IMR-90 (cell line): ENCODE data around the gene SLC44A1. TPM values are rescaled to one million over a fixed set of nuclear protein-coding genes. Genes with fewer than 3 reads are reported as not detected.

Source experiments
- ATAC-seq: fragments of 200-7000 bp; cut with Tn5 transposase; 2 replicates; pipeline ENCODE4 v1.9.1; 2020; ENCODE audit warnings: low read depth, mild to moderate bottlenecking, moderate library complexity
- BruUV-seq: library from RNA; stranded (reverse); fragments of 400-500 nt; replicated peaks from 2 replicates; lab custom pipeline; 2021; lab: Mats Ljungman, UMichigan
- CTCF ChIA-PET: fragments of 300-600 bp; formaldehyde crosslinking; extraction: SDS; loops from one replicate; lab custom pipeline; 2021; ENCODE audit warnings: antibody characterized with exemption; lab: Yijun Ruan, JAX
- POLR2A ChIA-PET: fragments of 300-600 bp; sonication (Branson Sonifier 250); formaldehyde crosslinking; loops from one replicate; lab custom pipeline; 2022; ENCODE audit warnings: antibody characterized with exemption; ENCODE audit not compliant: unreplicated experiment; lab: Charles Lee
- DNase-seq: peaks from one replicate; pipeline ENCODE4 v3.0.0; 2013
- H2AFZ ChIP-seq: replicated peaks from 2 replicates; pipeline ENCODE3; 2013; ENCODE audit warnings: low read length, mild to moderate bottlenecking; ENCODE audit not compliant: poor library complexity
- H2AK5ac ChIP-seq: 2 replicates; pipeline ENCODE4 v1.6.1; 2013; ENCODE audit warnings: low read depth, low read length, inconsistent platforms
- H2AK9ac ChIP-seq: replicated peaks from 2 replicates; pipeline ENCODE3; 2013; ENCODE audit warnings: mild to moderate bottlenecking, low read depth, low read length, moderate library complexity; ENCODE audit not compliant: poor library complexity
- H2BK120ac ChIP-seq: 2 replicates; pipeline ENCODE4 v1.6.1; 2013; ENCODE audit warnings: low read depth, low read length, inconsistent platforms
- H2BK15ac ChIP-seq: 3 replicates; pipeline ENCODE4 v1.6.1; 2013; ENCODE audit warnings: low read depth, low read length, inconsistent platforms
- H2BK20ac ChIP-seq: 2 replicates; pipeline ENCODE4 v1.6.1; 2013; ENCODE audit warnings: low read depth, mild to moderate bottlenecking, inconsistent platforms, low read length, moderate library complexity
- H2BK5ac ChIP-seq: 2 replicates; pipeline ENCODE4 v1.6.1; 2013; ENCODE audit warnings: mild to moderate bottlenecking, low read depth, low read length, inconsistent platforms; ENCODE audit not compliant: poor library complexity, severe bottlenecking
- H3K14ac ChIP-seq: replicated peaks from 2 replicates; pipeline ENCODE4 v1.6.1; 2013; ENCODE audit warnings: low read depth, low read length, inconsistent platforms
- H3K18ac ChIP-seq: 2 replicates; pipeline ENCODE4 v1.6.1; 2013; ENCODE audit warnings: low read depth, low read length, control low read depth
- H3K23ac ChIP-seq: 2 replicates; pipeline ENCODE4 v1.6.1; 2013; ENCODE audit warnings: low read depth, low read length, inconsistent platforms
- H3K27ac ChIP-seq: 2 replicates; pipeline ENCODE4 v1.5.1; 2013; ENCODE audit warnings: mild to moderate bottlenecking, control low read depth, low read length; ENCODE audit not compliant: insufficient read depth
- H3K27me3 ChIP-seq: 2 replicates; pipeline ENCODE4 v1.6.1; 2013; ENCODE audit warnings: low read length; ENCODE audit not compliant: control insufficient read depth, insufficient read depth
- H3K36me3 ChIP-seq: 2 replicates; pipeline ENCODE4 v1.6.1; 2013; ENCODE audit warnings: low read length, mixed read lengths; ENCODE audit not compliant: control insufficient read depth, insufficient read depth
- H3K4ac ChIP-seq: 2 replicates; pipeline ENCODE4 v1.6.1; 2013; ENCODE audit warnings: low read depth, low read length, inconsistent platforms
- H3K4me1 ChIP-seq: 2 replicates; pipeline ENCODE4 v1.6.1; 2013; ENCODE audit warnings: low read length, mixed read lengths; ENCODE audit not compliant: control insufficient read depth, insufficient read depth
- H3K4me2 ChIP-seq: 2 replicates; pipeline ENCODE4 v1.6.1; 2013; ENCODE audit warnings: low read depth, mild to moderate bottlenecking, control low read depth, low read length, moderate library complexity
- H3K4me3 ChIP-seq: 2 replicates; pipeline ENCODE4 v1.5.1; 2013; ENCODE audit warnings: low read depth, mild to moderate bottlenecking, control low read depth, low read length, moderate library complexity; ENCODE audit not compliant: insufficient read depth
- H3K56ac ChIP-seq: 2 replicates; pipeline ENCODE4 v1.6.1; 2013; ENCODE audit warnings: low read length, inconsistent platforms; ENCODE audit not compliant: insufficient read depth; ENCODE audit errors: extremely low read depth
- H3K79me1 ChIP-seq, 2 experiments: 2 replicates each; pipeline ENCODE4 v1.6.1; 2013; ENCODE audit warnings: low read length in 2 of 2, inconsistent platforms in 1 of 2, low read depth in 1 of 2
- H3K9ac ChIP-seq: 2 replicates; pipeline ENCODE4 v1.6.1; 2013; ENCODE audit warnings: low read depth, low read length, control low read depth
- H3K9me1 ChIP-seq: 2 replicates; pipeline ENCODE4 v1.6.1; 2013; ENCODE audit warnings: low read length, inconsistent platforms; ENCODE audit not compliant: insufficient read depth
- H3K9me3 ChIP-seq: 2 replicates; pipeline ENCODE4 v1.6.1; 2013; ENCODE audit warnings: low read length; ENCODE audit not compliant: control insufficient read depth, insufficient read depth
- H4K20me1 ChIP-seq: 2 replicates; pipeline ENCODE4 v1.6.1; 2013; ENCODE audit warnings: low read length, inconsistent platforms; ENCODE audit not compliant: insufficient read depth
- H4K5ac ChIP-seq: 2 replicates; pipeline ENCODE4 v1.6.1; 2013; ENCODE audit warnings: mild to moderate bottlenecking, low read depth, low read length, control low read depth
- H4K8ac ChIP-seq, 2 experiments: 2 replicates each; pipeline ENCODE4 v1.6.1; 2013; ENCODE audit warnings: low read depth in 2 of 2, low read length in 2 of 2, control low read depth in 1 of 2, inconsistent platforms in 1 of 2
- H4K91ac ChIP-seq: 2 replicates; pipeline ENCODE4 v1.6.1; 2013; ENCODE audit warnings: low read depth, low read length, inconsistent platforms; ENCODE audit not compliant: insufficient read depth
- BHLHE40 ChIP-seq: fragments of 150-350 bp; IDR thresholded peaks from 2 replicates; pipeline ENCODE4 v1.6.1; 2016; ENCODE audit warnings: mild to moderate bottlenecking, low read depth, low read length
- CEBPB ChIP-seq: IDR thresholded peaks from 2 replicates; pipeline ENCODE4 v1.6.1; 2012; ENCODE audit warnings: low read depth, low read length, improper control_type of control experiment
- CHD1 ChIP-seq: IDR thresholded peaks from 2 replicates; pipeline ENCODE4 v1.6.1; 2012; ENCODE audit warnings: low read depth, low read length, improper control_type of control experiment
- FOS ChIP-seq: fragments of 150-350 bp; IDR thresholded peaks from 2 replicates; pipeline ENCODE4 v1.6.1; 2016; ENCODE audit warnings: low read depth, low read length
- MAFK ChIP-seq: IDR thresholded peaks from 2 replicates; pipeline ENCODE4 v1.6.1; 2012; ENCODE audit warnings: low read depth, low read length, improper control_type of control experiment
- MXI1 ChIP-seq: IDR thresholded peaks from 2 replicates; pipeline ENCODE4 v1.6.1; 2012; ENCODE audit warnings: low read depth, mild to moderate bottlenecking, low read length, moderate library complexity, borderline replicate concordance
- POLR2A ChIP-seq: IDR thresholded peaks from 2 replicates; pipeline ENCODE4 v1.6.1; 2012; ENCODE audit warnings: mild to moderate bottlenecking, low read depth, low read length
- RFX5 ChIP-seq: IDR thresholded peaks from 2 replicates; pipeline ENCODE4 v1.8.0; 2012; ENCODE audit warnings: low read depth, mild to moderate bottlenecking, low read length, moderate library complexity
- SMC3 ChIP-seq: fragments of 150-350 bp; IDR thresholded peaks from 2 replicates; pipeline ENCODE4 v1.6.1; 2016; ENCODE audit warnings: low read depth, mild to moderate bottlenecking, antibody characterized with exemption, low read length, moderate library complexity
- WGBS, 2 experiments: methylation state at CpG; one replicate each; pipeline versions ENCODE4 v1.1.5 to v1.1.7; 2013; ENCODE audit warnings: missing lambda C conversion rate in 2 of 2; ENCODE audit not compliant: insufficient read length in 1 of 2; ENCODE audit errors: extremely low coverage in 2 of 2; 5-methylcytosine and 5-hydroxymethylcytosine counted together
- dilution Hi-C: fragments of 300-500 bp; cut with HindIII; formaldehyde crosslinking; loops from one replicate; pipeline ENCODE4 v1.14.3; 2018; ENCODE audit warnings: low sequenced_read_pairs; ENCODE audit not compliant: unreplicated experiment
- in situ Hi-C: fragments of 300-500 bp; cut with MboI; formaldehyde crosslinking; loops from 3 replicates; pipeline ENCODE4 v1.14.3; 2019; ENCODE audit warnings: low sequenced_read_pairs, inconsistent platforms, mixed read lengths
- intact Hi-C: fragments of 100-400 bp; cut with micrococcal nuclease; formaldehyde crosslinking; loops from 2 replicates; pipeline ENCODE4 v1.10.0; 2022
- polyA plus RNA-seq, 3 experiments: library from polyadenylated mRNA; depleted of rRNA; stranded (reverse); fragments of >200 nt; gene quantifications; 2 replicates each; pipeline ENCODE4 v1.2.3, GENCODE V29; 2012; ENCODE audit warnings: low replicate concordance in 1 of 3
- total RNA-seq: library from RNA; depleted of rRNA; stranded (reverse); fragments of >200 nt; gene quantifications from 2 replicates; pipeline ENCODE4 v1.2.3, GENCODE V29; 2012
- TF ChIP-seq, protein P1 (sequence below): fragments of 150-350 bp; IDR thresholded peaks from 2 replicates; pipeline ENCODE4 v1.6.1; 2016; ENCODE audit warnings: low read depth, mild to moderate bottlenecking, low read length, moderate library complexity, borderline replicate concordance
- TF ChIP-seq, protein P2 (sequence below): fragments of 150-350 bp; IDR thresholded peaks from 2 replicates; pipeline ENCODE4 v1.6.1; 2017; ENCODE audit warnings: mild to moderate bottlenecking, antibody characterized with exemption, low read length, low read depth

SLC44A1 gene
- total and polyA plus RNA-seq, 2 of the 4 experiments (the other 2 are of a cell fraction), result 5.2 to 21.7 TPM

DNA sequence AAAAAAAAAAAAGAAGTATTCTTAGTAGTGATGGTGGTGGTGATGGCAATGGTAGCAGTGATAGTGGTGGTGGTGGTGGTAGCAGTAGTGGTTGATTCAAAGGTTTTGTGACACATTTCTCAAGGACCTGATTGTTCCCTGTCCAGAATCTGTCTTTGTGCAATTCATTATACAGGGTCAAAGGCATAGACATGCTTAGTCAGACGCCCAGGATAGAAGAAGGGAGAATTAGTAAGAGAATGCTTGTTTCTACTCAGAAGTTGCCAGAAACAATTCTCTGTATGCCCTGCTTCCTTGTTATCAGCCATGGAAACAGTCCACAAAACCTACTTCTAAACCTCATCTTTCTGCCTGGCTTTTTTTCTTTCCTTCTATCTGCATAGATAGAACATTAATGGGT, 89.4 kb downstream of the SLC44A1 start:
- no CpG with 5 or more reads among the region's 1 CpG for WGBS, 2 experiments
- H4K5ac ChIP-seq, result no peak overlapping the region
- intact Hi-C loops (loop anchor here (5.0 kb wide), 1 partner anchor 37 kb away; no protein-coding TSS in a partner anchor), dilution Hi-C loops (no loop called here), in situ Hi-C loops (no loop called here)
- ATAC-seq (no peak), DNase-seq (no peak)
- TF ChIP-seq, protein P1, sequence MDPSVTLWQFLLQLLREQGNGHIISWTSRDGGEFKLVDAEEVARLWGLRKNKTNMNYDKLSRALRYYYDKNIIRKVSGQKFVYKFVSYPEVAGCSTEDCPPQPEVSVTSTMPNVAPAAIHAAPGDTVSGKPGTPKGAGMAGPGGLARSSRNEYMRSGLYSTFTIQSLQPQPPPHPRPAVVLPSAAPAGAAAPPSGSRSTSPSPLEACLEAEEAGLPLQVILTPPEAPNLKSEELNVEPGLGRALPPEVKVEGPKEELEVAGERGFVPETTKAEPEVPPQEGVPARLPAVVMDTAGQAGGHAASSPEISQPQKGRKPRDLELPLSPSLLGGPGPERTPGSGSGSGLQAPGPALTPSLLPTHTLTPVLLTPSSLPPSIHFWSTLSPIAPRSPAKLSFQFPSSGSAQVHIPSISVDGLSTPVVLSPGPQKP, result no peak
- TF ChIP-seq MXI1 (no peak), BHLHE40 (no peak), FOS (no peak), CHD1 (no peak), SMC3 (no peak), CEBPB (no peak), MAFK (no peak), RFX5 (no peak), POLR2A (no peak)
- TF ChIP-seq, protein P2, sequence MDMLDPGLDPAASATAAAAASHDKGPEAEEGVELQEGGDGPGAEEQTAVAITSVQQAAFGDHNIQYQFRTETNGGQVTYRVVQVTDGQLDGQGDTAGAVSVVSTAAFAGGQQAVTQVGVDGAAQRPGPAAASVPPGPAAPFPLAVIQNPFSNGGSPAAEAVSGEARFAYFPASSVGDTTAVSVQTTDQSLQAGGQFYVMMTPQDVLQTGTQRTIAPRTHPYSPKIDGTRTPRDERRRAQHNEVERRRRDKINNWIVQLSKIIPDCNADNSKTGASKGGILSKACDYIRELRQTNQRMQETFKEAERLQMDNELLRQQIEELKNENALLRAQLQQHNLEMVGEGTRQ, result no peak
- no peak overlapping the region for H2AFZ ChIP-seq
- H3K18ac ChIP-seq, result no peak overlapping the region
- H4K20me1 ChIP-seq, result no peaks in the 10 kb centered on the region
- no TSS peak for BruUV-seq
- no peaks in the 10 kb centered on the region for H3K4me1 ChIP-seq
- CTCF ChIA-PET, result no interaction called here
- H3K9ac ChIP-seq, result no peak overlapping the region
- peaks cover 6% of the 10 kb centered on the region; the same call in 1 of the 2 replicates for H3K9me1 ChIP-seq
- H3K79me1 ChIP-seq, result peaks cover 0 to 4% of the 10 kb centered on the region in 2 experiments; a peak in 2 of 4 replicates
- H2AK9ac ChIP-seq, result no peak overlapping the region
- H2AK5ac ChIP-seq, result no peak overlapping the region
- no peak overlapping the region for H4K91ac ChIP-seq
- no peaks in the 10 kb centered on the region for H3K9me3 ChIP-seq
- H3K27me3 ChIP-seq, result no peaks in the 10 kb centered on the region
- H3K36me3 ChIP-seq, result peaks cover 4% of the 10 kb centered on the region
- H2BK120ac ChIP-seq, result no peak overlapping the region
- H2BK5ac ChIP-seq, result no peak overlapping the region
- no peak overlapping the region for H3K4me2 ChIP-seq
- H4K8ac ChIP-seq, result no peak overlapping the region
- no peak overlapping the region for H3K27ac ChIP-seq
- POLR2A ChIA-PET, result no interaction called here
- H3K4me3 ChIP-seq, result no peak overlapping the region
- no peak overlapping the region for H3K14ac ChIP-seq
- no peak overlapping the region for H3K23ac ChIP-seq
- H2BK20ac ChIP-seq, result no peak overlapping the region
- no peak overlapping the region for H3K4ac ChIP-seq
- H2BK15ac ChIP-seq, result no peak overlapping the region
- H3K56ac ChIP-seq, result no peak overlapping the region
